ENCODE measurements around the gene KCNQ4. TPM values are rescaled to one million over a fixed set of nuclear protein-coding genes. Genes with fewer than 3 reads are reported as not detected.

The KCNQ4 gene
- total and polyA plus RNA-seq, 2 experiments from 2014 or later: 1.3 to 3.0 TPM

DNA sequence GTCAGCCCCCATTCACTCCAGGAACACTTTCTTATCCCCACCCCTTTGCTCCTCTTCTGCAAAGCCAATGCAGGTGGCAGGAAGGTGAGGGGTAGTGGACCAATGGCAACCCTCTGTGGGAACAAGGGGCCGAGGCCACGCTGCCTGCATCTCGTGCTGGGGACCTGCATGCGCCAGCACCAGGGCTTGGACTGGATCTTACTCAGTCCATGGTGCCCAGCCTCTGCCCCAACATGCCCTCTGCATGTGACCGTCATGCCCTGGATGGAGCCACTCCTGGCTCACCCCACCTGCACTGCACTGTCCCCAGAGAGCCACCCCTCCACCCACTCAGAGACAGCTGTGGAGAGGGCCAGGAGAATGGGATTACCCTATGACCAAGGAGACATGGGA lies 56.4 kb downstream of the KCNQ4 start:
- H2AFZ ChIP-seq: no peak overlapping the region
- no peaks in the 10 kb centered on the region for H3K79me2 ChIP-seq (replicated peaks; ENCODE audit: insufficient read depth)
- ATAC-seq: no peak
- no peak overlapping the region for H3K27ac ChIP-seq (ENCODE audit: low read depth)
- H4K20me1 ChIP-seq (replicated peaks; ENCODE audit: insufficient read depth): no peaks in the 10 kb centered on the region
- H3K36me3 ChIP-seq (ENCODE audit: insufficient read depth): no peaks in the 10 kb centered on the region
- Mint-ChIP-seq H3K27ac (no peak overlapping the region), H3K9me3 (no peaks in the 10 kb centered on the region), H3K4me3 (no peak overlapping the region), H3K36me3 (ENCODE audit: low read depth) (peaks cover 4% of the 10 kb centered on the region; the same call in 1 of the 3 replicates), H3K27me3 (ENCODE audit: insufficient read depth, low read depth, poor library complexity) (peaks cover 4% of the 10 kb centered on the region), H3K4me1 (peaks cover 3% of the 10 kb centered on the region; the same call in 2 of the 3 replicates)
- no peak overlapping the region for H3K4me2 ChIP-seq
- H3K4me3 ChIP-seq: no peak overlapping the region
- peaks cover 8% of the 10 kb centered on the region; the same call in 1 of the 2 replicates for H3K9me2 ChIP-seq (ENCODE audit: insufficient read depth)
- TF ChIP-seq POLR2AphosphoS5 (IDR thresholded peaks at IDR 0.05; ENCODE audit: low read depth) (no peak), EZH2 (IDR thresholded peaks at IDR 0.05; ENCODE audit: low read depth, unreplicated experiment) (no peak), ZNF331 (CRISPR knock-in tag; IDR thresholded peaks at IDR 0.05; ENCODE audit: low read depth) (no peak), EZH2phosphoT487 (IDR thresholded peaks at IDR 0.05; ENCODE audit: unreplicated experiment) (no peak), NANOG (IDR thresholded peaks at IDR 0.05; ENCODE audit: borderline replicate concordance) (no peak), JUNB (IDR thresholded peaks at IDR 0.05; ENCODE audit: unreplicated experiment) (no peak), STAT1 (IDR thresholded peaks at IDR 0.05; ENCODE audit: unreplicated experiment) (no peak), CREB1 (CRISPR knock-in tag; IDR thresholded peaks at IDR 0.05; ENCODE audit: low read depth) (no peak), ZNF114 (CRISPR knock-in tag; IDR thresholded peaks at IDR 0.05) (no peak)
- TF ChIP-seq, protein P1, sequence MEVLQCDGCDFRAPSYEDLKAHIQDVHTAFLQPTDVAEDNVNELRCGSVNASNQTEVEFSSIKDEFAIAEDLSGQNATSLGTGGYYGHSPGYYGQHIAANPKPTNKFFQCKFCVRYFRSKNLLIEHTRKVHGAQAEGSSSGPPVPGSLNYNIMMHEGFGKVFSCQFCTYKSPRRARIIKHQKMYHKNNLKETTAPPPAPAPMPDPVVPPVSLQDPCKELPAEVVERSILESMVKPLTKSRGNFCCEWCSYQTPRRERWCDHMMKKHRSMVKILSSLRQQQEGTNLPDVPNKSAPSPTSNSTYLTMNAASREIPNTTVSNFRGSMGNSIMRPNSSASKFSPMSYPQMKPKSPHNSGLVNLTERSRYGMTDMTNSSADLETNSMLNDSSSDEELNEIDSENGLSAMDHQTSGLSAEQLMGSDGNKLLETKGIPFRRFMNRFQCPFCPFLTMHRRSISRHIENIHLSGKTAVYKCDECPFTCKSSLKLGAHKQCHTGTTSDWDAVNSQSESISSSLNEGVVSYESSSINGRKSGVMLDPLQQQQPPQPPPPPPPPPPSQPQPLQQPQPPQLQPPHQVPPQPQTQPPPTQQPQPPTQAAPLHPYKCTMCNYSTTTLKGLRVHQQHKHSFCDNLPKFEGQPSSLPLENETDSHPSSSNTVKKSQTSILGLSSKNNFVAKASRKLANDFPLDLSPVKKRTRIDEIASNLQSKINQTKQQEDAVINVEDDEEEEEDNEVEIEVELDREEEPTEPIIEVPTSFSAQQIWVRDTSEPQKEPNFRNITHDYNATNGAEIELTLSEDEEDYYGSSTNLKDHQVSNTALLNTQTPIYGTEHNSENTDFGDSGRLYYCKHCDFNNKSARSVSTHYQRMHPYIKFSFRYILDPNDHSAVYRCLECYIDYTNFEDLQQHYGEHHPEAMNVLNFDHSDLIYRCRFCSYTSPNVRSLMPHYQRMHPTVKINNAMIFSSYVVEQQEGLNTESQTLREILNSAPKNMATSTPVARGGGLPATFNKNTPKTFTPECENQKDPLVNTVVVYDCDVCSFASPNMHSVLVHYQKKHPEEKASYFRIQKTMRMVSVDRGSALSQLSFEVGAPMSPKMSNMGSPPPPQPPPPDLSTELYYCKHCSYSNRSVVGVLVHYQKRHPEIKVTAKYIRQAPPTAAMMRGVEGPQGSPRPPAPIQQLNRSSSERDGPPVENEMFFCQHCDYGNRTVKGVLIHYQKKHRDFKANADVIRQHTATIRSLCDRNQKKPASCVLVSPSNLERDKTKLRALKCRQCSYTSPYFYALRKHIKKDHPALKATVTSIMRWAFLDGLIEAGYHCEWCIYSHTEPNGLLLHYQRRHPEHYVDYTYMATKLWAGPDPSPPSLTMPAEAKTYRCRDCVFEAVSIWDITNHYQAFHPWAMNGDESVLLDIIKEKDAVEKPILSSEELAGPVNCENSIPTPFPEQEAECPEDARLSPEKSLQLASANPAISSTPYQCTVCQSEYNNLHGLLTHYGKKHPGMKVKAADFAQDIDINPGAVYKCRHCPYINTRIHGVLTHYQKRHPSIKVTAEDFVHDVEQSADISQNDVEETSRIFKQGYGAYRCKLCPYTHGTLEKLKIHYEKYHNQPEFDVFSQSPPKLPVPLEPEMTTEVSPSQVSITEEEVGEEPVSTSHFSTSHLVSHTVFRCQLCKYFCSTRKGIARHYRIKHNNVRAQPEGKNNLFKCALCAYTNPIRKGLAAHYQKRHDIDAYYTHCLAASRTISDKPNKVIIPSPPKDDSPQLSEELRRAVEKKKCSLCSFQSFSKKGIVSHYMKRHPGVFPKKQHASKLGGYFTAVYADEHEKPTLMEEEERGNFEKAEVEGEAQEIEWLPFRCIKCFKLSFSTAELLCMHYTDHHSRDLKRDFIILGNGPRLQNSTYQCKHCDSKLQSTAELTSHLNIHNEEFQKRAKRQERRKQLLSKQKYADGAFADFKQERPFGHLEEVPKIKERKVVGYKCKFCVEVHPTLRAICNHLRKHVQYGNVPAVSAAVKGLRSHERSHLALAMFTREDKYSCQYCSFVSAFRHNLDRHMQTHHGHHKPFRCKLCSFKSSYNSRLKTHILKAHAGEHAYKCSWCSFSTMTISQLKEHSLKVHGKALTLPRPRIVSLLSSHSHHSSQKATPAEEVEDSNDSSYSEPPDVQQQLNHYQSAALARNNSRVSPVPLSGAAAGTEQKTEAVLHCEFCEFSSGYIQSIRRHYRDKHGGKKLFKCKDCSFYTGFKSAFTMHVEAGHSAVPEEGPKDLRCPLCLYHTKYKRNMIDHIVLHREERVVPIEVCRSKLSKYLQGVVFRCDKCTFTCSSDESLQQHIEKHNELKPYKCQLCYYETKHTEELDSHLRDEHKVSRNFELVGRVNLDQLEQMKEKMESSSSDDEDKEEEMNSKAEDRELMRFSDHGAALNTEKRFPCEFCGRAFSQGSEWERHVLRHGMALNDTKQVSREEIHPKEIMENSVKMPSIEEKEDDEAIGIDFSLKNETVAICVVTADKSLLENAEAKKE (CRISPR knock-in tag; IDR thresholded peaks at IDR 0.05): no peak
- TF ChIP-seq, protein P2, sequence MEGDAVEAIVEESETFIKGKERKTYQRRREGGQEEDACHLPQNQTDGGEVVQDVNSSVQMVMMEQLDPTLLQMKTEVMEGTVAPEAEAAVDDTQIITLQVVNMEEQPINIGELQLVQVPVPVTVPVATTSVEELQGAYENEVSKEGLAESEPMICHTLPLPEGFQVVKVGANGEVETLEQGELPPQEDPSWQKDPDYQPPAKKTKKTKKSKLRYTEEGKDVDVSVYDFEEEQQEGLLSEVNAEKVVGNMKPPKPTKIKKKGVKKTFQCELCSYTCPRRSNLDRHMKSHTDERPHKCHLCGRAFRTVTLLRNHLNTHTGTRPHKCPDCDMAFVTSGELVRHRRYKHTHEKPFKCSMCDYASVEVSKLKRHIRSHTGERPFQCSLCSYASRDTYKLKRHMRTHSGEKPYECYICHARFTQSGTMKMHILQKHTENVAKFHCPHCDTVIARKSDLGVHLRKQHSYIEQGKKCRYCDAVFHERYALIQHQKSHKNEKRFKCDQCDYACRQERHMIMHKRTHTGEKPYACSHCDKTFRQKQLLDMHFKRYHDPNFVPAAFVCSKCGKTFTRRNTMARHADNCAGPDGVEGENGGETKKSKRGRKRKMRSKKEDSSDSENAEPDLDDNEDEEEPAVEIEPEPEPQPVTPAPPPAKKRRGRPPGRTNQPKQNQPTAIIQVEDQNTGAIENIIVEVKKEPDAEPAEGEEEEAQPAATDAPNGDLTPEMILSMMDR (conservative IDR thresholded peaks at IDR 0.05; ENCODE audit: low read depth in 2 of 2): no peak
- TF ChIP-seq, protein P3, sequence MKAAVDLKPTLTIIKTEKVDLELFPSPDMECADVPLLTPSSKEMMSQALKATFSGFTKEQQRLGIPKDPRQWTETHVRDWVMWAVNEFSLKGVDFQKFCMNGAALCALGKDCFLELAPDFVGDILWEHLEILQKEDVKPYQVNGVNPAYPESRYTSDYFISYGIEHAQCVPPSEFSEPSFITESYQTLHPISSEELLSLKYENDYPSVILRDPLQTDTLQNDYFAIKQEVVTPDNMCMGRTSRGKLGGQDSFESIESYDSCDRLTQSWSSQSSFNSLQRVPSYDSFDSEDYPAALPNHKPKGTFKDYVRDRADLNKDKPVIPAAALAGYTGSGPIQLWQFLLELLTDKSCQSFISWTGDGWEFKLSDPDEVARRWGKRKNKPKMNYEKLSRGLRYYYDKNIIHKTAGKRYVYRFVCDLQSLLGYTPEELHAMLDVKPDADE (IDR thresholded peaks at IDR 0.05): no peak
- TF ChIP-seq, protein P4, sequence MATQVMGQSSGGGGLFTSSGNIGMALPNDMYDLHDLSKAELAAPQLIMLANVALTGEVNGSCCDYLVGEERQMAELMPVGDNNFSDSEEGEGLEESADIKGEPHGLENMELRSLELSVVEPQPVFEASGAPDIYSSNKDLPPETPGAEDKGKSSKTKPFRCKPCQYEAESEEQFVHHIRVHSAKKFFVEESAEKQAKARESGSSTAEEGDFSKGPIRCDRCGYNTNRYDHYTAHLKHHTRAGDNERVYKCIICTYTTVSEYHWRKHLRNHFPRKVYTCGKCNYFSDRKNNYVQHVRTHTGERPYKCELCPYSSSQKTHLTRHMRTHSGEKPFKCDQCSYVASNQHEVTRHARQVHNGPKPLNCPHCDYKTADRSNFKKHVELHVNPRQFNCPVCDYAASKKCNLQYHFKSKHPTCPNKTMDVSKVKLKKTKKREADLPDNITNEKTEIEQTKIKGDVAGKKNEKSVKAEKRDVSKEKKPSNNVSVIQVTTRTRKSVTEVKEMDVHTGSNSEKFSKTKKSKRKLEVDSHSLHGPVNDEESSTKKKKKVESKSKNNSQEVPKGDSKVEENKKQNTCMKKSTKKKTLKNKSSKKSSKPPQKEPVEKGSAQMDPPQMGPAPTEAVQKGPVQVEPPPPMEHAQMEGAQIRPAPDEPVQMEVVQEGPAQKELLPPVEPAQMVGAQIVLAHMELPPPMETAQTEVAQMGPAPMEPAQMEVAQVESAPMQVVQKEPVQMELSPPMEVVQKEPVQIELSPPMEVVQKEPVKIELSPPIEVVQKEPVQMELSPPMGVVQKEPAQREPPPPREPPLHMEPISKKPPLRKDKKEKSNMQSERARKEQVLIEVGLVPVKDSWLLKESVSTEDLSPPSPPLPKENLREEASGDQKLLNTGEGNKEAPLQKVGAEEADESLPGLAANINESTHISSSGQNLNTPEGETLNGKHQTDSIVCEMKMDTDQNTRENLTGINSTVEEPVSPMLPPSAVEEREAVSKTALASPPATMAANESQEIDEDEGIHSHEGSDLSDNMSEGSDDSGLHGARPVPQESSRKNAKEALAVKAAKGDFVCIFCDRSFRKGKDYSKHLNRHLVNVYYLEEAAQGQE (IDR thresholded peaks at IDR 0.05; ENCODE audit: unreplicated experiment): no peak
- H3K4me1 ChIP-seq (ENCODE audit: insufficient read depth): no peaks in the 10 kb centered on the region
- no peak for DNase-seq (ENCODE audit: low spot score)
- H3K27me3 ChIP-seq (ENCODE audit: insufficient read depth): no peaks in the 10 kb centered on the region
- no peaks in the 10 kb centered on the region for H3F3A ChIP-seq (replicated peaks; ENCODE audit: low read depth)

Data from GM23338 (cell line).